HG02970 (cell line): ENCODE data around the gene ELFN1.
"Not testable (repeated sequence)": the region's sequence is repeated elsewhere in the genome, so short reads cannot be mapped to it uniquely, and the experiment has no call there.

ENCODE experiments used
- ATAC-seq: cut with Tn5 transposase; IDR thresholded peaks from one replicate; pipeline ENCODE4 v1.9.1; 2021; ENCODE audit warnings: mild to moderate bottlenecking, moderate library complexity, moderate number of reproducible peaks; ENCODE audit not compliant: unreplicated experiment, low FRiP score

ELFN1 gene

GRCh38 chr7:1706721-1707613 lies 36.9 kb downstream of the ELFN1 start:
- ATAC-seq: no peak

GRCh38 chr7:1707756-1708595 lies 37.9 kb downstream of the ELFN1 start:
- ATAC-seq: no peak

- ATAC-seq: no peak
These were observed 38.6 kb downstream of the ELFN1 start for GRCh38 chr7:1708596-1709251.

GRCh38 chr7:1709281-1709680 lies 39.2 kb downstream of the ELFN1 start:
- no peak for ATAC-seq

GRCh38 chr7:1709900-1710299 lies 39.8 kb downstream of the ELFN1 start:
- ATAC-seq: no peak

GRCh38 chr7:1710936-1711335 lies 40.9 kb downstream of the ELFN1 start:
- ATAC-seq: no peak

GRCh38 chr7:1712907-1713501 lies 42.9 kb downstream of the ELFN1 start:
- no peak for ATAC-seq

GRCh38 chr7:1713502-1714484 lies 43.7 kb downstream of the ELFN1 start:
- ATAC-seq: no peak

GRCh38 chr7:1714583-1715330 lies 44.7 kb downstream of the ELFN1 start:
- no peak for ATAC-seq

- ATAC-seq: no peak
These were observed 45.2 kb downstream of the ELFN1 start for GRCh38 chr7:1715331-1715625.

GRCh38 chr7:1715671-1716074 lies 45.6 kb downstream of the ELFN1 start:
- ATAC-seq: no peak

- ATAC-seq: no peak
These were observed 46.4 kb downstream of the ELFN1 start for GRCh38 chr7:1716263-1717094.

- no peak for ATAC-seq
These were observed 47.0 kb downstream of the ELFN1 start for GRCh38 chr7:1717095-1717483.

GRCh38 chr7:1717903-1718676 lies 48.0 kb downstream of the ELFN1 start:
- no peak for ATAC-seq

GRCh38 chr7:1718850-1719249 lies 48.8 kb downstream of the ELFN1 start:
- ATAC-seq: not testable (repeated sequence)

GRCh38 chr7:1719256-1719655 lies 49.2 kb downstream of the ELFN1 start:
- ATAC-seq: not testable (repeated sequence)

- no peak for ATAC-seq
These were observed 49.8 kb downstream of the ELFN1 start for GRCh38 chr7:1719913-1720312.
